ENCODE results near the gene IL11. TPM values are rescaled to one million over a fixed set of nuclear protein-coding genes. Genes with fewer than 3 reads are reported as not detected.

The IL11 gene
- total and polyA plus RNA-seq, 2 of the 13 experiments (the other 11 are each of a cell fraction or from before 2014, with no cell fraction given), result 2.5 to 2.9 TPM

DNA sequence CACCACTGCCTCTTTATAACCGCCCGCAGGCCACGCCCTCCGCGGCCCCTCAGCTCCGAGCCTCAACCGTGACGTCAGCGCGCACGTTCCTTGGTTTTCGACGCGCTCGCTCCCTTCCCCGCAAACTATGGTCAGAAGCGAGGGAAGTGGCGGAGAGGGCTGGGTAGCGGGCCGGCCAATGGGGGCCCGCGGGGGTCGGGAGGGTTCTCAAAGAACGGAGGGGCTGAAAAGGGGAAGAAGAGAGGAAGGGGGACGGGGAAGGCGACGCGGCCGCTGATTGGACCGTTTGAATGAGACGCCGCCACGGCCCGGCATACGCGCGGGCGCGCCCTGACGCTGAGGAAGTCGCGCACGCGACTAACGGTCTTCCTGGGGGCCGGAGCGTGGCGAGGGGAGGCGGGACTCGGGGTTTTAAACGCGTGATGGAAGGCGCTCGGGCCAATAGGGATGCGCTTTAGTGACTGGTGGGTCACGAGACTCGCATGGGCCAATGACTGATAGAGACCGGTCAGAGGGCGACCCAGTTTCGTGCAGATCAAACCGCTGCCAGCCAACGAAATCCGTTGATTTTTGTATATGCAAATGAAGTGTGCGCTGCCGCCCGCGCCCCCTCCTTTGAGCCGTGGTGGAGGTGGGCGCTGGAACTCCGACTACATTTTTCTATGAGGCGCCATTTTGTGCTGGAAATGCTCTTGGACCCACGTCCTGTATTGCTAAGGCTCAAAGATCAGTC is 37.7 kb upstream of the IL11 start (continued):
- 0 out of 2 replicates have a peak, but pooled peaks have one; percentile 8 for TF ChIP-seq MXD4 (CRISPR knock-in tag; IDR thresholded peaks at IDR 0.05)
- TF ChIP-seq ZNF556 (CRISPR knock-in tag; IDR thresholded peaks at IDR 0.05; ENCODE audit: borderline replicate concordance), result 0 out of 2 replicates have a peak, but pooled peaks have one; percentile 67
- TF ChIP-seq ASH2L (IDR thresholded peaks at IDR 0.05; ENCODE audit: insufficient read length, low read depth, low read length), result peak; percentile 51
- TF ChIP-seq ZNF75D (CRISPR knock-in tag; IDR thresholded peaks at IDR 0.05; ENCODE audit: borderline replicate concordance), result no peak
- TF ChIP-seq ZNF660 (CRISPR knock-in tag; IDR thresholded peaks at IDR 0.05; ENCODE audit: borderline replicate concordance, low read depth), result no peak
- TF ChIP-seq KDM2A (CRISPR knock-in tag; IDR thresholded peaks at IDR 0.05; ENCODE audit: borderline replicate concordance, low read depth), result peak; percentile 83
- TF ChIP-seq, protein P1, sequence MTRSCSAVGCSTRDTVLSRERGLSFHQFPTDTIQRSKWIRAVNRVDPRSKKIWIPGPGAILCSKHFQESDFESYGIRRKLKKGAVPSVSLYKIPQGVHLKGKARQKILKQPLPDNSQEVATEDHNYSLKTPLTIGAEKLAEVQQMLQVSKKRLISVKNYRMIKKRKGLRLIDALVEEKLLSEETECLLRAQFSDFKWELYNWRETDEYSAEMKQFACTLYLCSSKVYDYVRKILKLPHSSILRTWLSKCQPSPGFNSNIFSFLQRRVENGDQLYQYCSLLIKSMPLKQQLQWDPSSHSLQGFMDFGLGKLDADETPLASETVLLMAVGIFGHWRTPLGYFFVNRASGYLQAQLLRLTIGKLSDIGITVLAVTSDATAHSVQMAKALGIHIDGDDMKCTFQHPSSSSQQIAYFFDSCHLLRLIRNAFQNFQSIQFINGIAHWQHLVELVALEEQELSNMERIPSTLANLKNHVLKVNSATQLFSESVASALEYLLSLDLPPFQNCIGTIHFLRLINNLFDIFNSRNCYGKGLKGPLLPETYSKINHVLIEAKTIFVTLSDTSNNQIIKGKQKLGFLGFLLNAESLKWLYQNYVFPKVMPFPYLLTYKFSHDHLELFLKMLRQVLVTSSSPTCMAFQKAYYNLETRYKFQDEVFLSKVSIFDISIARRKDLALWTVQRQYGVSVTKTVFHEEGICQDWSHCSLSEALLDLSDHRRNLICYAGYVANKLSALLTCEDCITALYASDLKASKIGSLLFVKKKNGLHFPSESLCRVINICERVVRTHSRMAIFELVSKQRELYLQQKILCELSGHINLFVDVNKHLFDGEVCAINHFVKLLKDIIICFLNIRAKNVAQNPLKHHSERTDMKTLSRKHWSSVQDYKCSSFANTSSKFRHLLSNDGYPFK (CRISPR knock-in tag; IDR thresholded peaks at IDR 0.05; ENCODE audit: borderline replicate concordance), result peak; percentile 43; the same call in 1 of the 2 replicates
- peak; percentile 74 for TF ChIP-seq ARNTL (CRISPR knock-in tag; IDR thresholded peaks at IDR 0.05)
- peak; percentile 82 for TF ChIP-seq NFYC (CRISPR knock-in tag; IDR thresholded peaks at IDR 0.05)
- peak; percentile 72; the same call in 1 of the 2 replicates for TF ChIP-seq KLF11 (CRISPR knock-in tag; IDR thresholded peaks at IDR 0.05)
- 0 out of 2 replicates have a peak, but pooled peaks have one; percentile 4 for TF ChIP-seq CENPT (CRISPR knock-in tag; IDR thresholded peaks at IDR 0.05; ENCODE audit: low read depth)
- peak; percentile 98 for TF ChIP-seq HMGXB3 (CRISPR knock-in tag; IDR thresholded peaks at IDR 0.05; ENCODE audit: borderline replicate concordance)
- TF ChIP-seq, protein P2, sequence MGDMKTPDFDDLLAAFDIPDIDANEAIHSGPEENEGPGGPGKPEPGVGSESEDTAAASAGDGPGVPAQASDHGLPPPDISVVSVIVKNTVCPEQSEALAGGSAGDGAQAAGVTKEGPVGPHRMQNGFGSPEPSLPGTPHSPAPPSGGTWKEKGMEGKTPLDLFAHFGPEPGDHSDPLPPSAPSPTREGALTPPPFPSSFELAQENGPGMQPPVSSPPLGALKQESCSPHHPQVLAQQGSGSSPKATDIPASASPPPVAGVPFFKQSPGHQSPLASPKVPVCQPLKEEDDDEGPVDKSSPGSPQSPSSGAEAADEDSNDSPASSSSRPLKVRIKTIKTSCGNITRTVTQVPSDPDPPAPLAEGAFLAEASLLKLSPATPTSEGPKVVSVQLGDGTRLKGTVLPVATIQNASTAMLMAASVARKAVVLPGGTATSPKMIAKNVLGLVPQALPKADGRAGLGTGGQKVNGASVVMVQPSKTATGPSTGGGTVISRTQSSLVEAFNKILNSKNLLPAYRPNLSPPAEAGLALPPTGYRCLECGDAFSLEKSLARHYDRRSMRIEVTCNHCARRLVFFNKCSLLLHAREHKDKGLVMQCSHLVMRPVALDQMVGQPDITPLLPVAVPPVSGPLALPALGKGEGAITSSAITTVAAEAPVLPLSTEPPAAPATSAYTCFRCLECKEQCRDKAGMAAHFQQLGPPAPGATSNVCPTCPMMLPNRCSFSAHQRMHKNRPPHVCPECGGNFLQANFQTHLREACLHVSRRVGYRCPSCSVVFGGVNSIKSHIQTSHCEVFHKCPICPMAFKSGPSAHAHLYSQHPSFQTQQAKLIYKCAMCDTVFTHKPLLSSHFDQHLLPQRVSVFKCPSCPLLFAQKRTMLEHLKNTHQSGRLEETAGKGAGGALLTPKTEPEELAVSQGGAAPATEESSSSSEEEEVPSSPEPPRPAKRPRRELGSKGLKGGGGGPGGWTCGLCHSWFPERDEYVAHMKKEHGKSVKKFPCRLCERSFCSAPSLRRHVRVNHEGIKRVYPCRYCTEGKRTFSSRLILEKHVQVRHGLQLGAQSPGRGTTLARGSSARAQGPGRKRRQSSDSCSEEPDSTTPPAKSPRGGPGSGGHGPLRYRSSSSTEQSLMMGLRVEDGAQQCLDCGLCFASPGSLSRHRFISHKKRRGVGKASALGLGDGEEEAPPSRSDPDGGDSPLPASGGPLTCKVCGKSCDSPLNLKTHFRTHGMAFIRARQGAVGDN (CRISPR knock-in tag; IDR thresholded peaks at IDR 0.05), result peak; percentile 95
